KMS-11 (cell line): ENCODE results near the gene HPS4.

ENCODE experiments used
- H2AFZ ChIP-seq: fragments of 200-600 bp; sonication (generic); 2 replicates; pipeline ENCODE4 v1.6.1; 2016; ENCODE audit warnings: antibody characterized with exemption, mixed run types, low read depth
- H3K27ac ChIP-seq: fragments of 200-600 bp; sonication (generic); 2 replicates; pipeline ENCODE4 v1.6.1; 2016; ENCODE audit warnings: mild to moderate bottlenecking, mixed run types
- H3K27me3 ChIP-seq: fragments of 200-600 bp; sonication (generic); 2 replicates; pipeline ENCODE4 v1.6.1; 2017; ENCODE audit warnings: mild to moderate bottlenecking, low read depth, mixed run types, moderate library complexity; ENCODE audit not compliant: insufficient read depth
- H3K36me3 ChIP-seq: fragments of 200-600 bp; sonication (generic); 2 replicates; pipeline ENCODE4 v1.6.1; 2017; ENCODE audit warnings: mild to moderate bottlenecking, mixed run types; ENCODE audit not compliant: insufficient read depth
- H3K4me1 ChIP-seq: fragments of 200-600 bp; sonication (generic); 2 replicates; pipeline ENCODE4 v1.6.1; 2016; ENCODE audit warnings: mild to moderate bottlenecking, low read depth, mixed run types; ENCODE audit not compliant: poor library complexity, severe bottlenecking
- H3K4me2 ChIP-seq: fragments of 200-600 bp; sonication (generic); 2 replicates; pipeline ENCODE4 v1.7.0; 2016; ENCODE audit warnings: mild to moderate bottlenecking, mixed run types
- H3K4me3 ChIP-seq: fragments of 200-600 bp; sonication (generic); IDR thresholded peaks from 2 replicates; pipeline ENCODE4 v1.6.1; 2017; ENCODE audit warnings: low read depth, low read length, mixed read lengths; ENCODE audit not compliant: insufficient read depth
- H3K79me2 ChIP-seq: fragments of 200-600 bp; sonication (generic); 2 replicates; pipeline ENCODE4 v1.6.1; 2016; ENCODE audit warnings: low read depth, mixed run types; ENCODE audit not compliant: insufficient read depth
- H3K9ac ChIP-seq: fragments of 200-600 bp; sonication (generic); 2 replicates; pipeline ENCODE4 v1.6.1; 2016; ENCODE audit warnings: mild to moderate bottlenecking, mixed run types
- H4K20me1 ChIP-seq: fragments of 200-600 bp; sonication (generic); 2 replicates; pipeline ENCODE4 v1.6.1; 2016; ENCODE audit warnings: mild to moderate bottlenecking, mixed run types; ENCODE audit not compliant: insufficient read depth
- TF ChIP-seq, protein P1 (sequence below): fragments of 200-600 bp; sonication (generic); conservative IDR thresholded peaks from 2 replicates; pipeline ENCODE4 v1.6.1; 2017; ENCODE audit warnings: low read depth, mild to moderate bottlenecking, antibody characterized with exemption, low read length, moderate library complexity, mixed read lengths

HPS4 gene

DNA sequence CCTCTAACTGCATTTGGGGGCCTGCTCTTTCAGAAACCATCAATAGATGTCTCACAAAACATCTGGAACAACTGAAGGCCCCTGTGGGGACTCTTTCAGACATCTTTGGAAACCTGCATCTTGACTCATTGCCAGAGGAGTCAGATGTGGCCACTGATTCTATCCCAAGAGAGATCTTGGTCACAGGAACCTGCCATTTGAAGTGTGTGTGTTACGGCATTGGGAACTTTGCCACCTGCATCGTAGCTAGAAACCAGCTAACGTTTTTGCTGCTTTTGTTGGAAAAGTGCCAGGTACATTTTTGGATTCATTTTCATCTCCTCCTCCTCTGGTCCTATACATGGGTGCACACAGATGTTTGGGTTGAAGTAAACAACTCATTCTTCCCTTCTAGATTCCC, 4.4 kb upstream of the HPS4 start:
- Histone ChIP-seq H3K27me3 (no peaks in the 10 kb centered on the region), H4K20me1 (no peaks in the 10 kb centered on the region), H3K36me3 (peaks cover 27% of the 10 kb centered on the region; the same call in 1 of the 2 replicates), H3K4me3 (no peak overlapping the region), H3K79me2 (peaks cover 75% of the 10 kb centered on the region), H2AFZ (no peak overlapping the region), H3K27ac (peak overlapping the region; percentile 80), H3K4me2 (peak overlapping the region; percentile 94), H3K4me1 (peaks cover 80% of the 10 kb centered on the region), H3K9ac (peak overlapping the region; percentile 0; the same call in 1 of the 2 replicates)
- TF ChIP-seq, protein P1, sequence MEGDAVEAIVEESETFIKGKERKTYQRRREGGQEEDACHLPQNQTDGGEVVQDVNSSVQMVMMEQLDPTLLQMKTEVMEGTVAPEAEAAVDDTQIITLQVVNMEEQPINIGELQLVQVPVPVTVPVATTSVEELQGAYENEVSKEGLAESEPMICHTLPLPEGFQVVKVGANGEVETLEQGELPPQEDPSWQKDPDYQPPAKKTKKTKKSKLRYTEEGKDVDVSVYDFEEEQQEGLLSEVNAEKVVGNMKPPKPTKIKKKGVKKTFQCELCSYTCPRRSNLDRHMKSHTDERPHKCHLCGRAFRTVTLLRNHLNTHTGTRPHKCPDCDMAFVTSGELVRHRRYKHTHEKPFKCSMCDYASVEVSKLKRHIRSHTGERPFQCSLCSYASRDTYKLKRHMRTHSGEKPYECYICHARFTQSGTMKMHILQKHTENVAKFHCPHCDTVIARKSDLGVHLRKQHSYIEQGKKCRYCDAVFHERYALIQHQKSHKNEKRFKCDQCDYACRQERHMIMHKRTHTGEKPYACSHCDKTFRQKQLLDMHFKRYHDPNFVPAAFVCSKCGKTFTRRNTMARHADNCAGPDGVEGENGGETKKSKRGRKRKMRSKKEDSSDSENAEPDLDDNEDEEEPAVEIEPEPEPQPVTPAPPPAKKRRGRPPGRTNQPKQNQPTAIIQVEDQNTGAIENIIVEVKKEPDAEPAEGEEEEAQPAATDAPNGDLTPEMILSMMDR, result no peak

DNA sequence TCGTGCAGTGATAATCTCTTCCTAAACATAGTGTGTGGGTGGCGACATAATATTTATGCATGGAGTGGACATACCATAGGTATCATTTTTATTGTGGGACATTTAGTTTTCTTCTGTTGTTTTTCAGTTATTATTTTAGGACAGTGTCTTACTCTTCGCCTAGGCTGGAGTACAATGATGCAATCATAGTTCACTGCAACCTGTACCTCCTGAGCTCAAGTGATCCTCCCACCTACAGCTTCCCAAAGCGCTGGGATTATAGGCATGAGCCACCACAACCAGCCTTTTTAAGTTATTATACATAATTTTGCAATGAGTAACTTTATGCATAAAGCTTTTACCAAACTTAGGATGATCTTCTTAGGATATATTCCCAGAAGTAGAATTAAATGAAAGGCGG, 2.8 kb upstream of the HPS4 start:
- peaks cover 66% of the 10 kb centered on the region for H3K79me2 ChIP-seq
- no peak overlapping the region for H3K9ac ChIP-seq
- peaks cover 13% of the 10 kb centered on the region; the same call in 1 of the 2 replicates for H3K36me3 ChIP-seq
- TF ChIP-seq, protein P1, result no peak
- H4K20me1 ChIP-seq, result no peaks in the 10 kb centered on the region
- H3K4me3 ChIP-seq, result no peak overlapping the region
- peaks cover 81% of the 10 kb centered on the region for H3K4me1 ChIP-seq
- H3K4me2 ChIP-seq, result peak overlapping the region; percentile 94
- H3K27ac ChIP-seq, result peak overlapping the region; percentile 80; the same call in 1 of the 2 replicates
- no peaks in the 10 kb centered on the region for H3K27me3 ChIP-seq
- no peak overlapping the region for H2AFZ ChIP-seq

DNA sequence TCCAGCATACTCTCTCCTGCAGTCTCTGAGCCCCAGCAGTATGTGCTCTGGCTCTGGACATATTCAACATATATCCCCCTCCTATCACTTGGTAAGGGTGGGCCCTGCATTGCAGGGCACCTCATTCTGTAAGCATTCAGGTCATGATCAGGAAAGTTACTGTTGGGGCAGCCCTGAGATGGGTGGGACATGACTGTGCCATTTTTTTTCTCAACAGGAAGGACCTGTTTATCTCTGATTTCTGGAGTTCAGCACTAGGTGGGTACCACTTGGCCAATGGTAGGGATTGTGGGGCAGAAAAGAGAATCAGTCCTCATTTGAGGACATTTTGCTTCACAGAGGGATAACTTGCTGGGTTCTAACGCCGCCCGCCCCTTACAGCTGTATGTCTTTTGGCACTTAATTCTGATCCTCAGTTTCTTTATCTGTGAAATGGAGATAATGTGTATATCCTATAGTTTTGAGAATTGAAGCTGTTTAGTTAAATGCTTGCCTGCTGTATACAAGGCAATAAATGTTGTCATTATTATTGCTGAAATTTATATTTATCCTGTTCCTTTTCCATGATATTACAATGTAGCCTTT, 2.3 kb upstream of the HPS4 start:
- Histone ChIP-seq H2AFZ (no peak overlapping the region), H3K27ac (peak overlapping the region; percentile 80), H3K27me3 (no peaks in the 10 kb centered on the region), H3K36me3 (peaks cover 8% of the 10 kb centered on the region; the same call in 1 of the 2 replicates), H3K4me3 (no peak overlapping the region), H3K4me1 (peaks cover 81% of the 10 kb centered on the region), H3K79me2 (peaks cover 61% of the 10 kb centered on the region), H4K20me1 (no peaks in the 10 kb centered on the region), H3K4me2 (peak overlapping the region; percentile 94), H3K9ac (peak overlapping the region; percentile 82; the same call in 1 of the 2 replicates)
- TF ChIP-seq, protein P1, result no peak

DNA sequence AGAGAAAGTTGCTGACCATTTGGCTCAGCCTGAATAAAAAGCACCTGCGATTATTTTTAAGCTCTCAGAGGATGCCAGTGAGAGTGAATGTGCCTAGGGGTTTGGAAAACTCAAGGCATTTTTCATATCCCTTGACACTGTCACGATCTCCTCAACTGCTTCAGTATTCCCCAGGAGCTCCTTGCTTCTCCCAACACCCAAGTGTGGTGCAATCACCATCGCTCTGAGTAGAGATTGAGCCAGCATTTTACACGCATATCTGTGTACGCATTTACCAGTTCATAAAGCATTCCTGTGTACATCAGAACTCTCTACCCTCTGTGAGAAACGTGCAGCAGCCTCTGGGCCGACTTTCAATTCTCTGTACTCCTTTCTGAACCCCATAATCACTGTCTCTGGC, 1.4 kb upstream of the HPS4 start:
- H3K79me2 ChIP-seq, result peaks cover 56% of the 10 kb centered on the region
- H3K27me3 ChIP-seq, result no peaks in the 10 kb centered on the region
- H3K4me2 ChIP-seq, result peak overlapping the region; percentile 94
- H3K9ac ChIP-seq, result peak overlapping the region; percentile 82; the same call in 1 of the 2 replicates
- H3K27ac ChIP-seq, result peak overlapping the region; percentile 80
- H3K4me3 ChIP-seq, result no peak overlapping the region
- H2AFZ ChIP-seq, result no peak overlapping the region
- peaks cover 73% of the 10 kb centered on the region for H3K4me1 ChIP-seq
- peaks cover 4% of the 10 kb centered on the region; the same call in 1 of the 2 replicates for H3K36me3 ChIP-seq
- H4K20me1 ChIP-seq, result no peaks in the 10 kb centered on the region
- TF ChIP-seq, protein P1, result no peak
